ENCODE results near the gene ABCC3. TPM values are rescaled to one million over a fixed set of nuclear protein-coding genes. Genes with fewer than 3 reads are reported as not detected.

Gene ABCC3
- total and polyA plus RNA-seq, 2 of the 8 experiments (the other 6 are each of a cell fraction or from before 2014, with no cell fraction given) = 0.35 to 0.37 TPM

DNA sequence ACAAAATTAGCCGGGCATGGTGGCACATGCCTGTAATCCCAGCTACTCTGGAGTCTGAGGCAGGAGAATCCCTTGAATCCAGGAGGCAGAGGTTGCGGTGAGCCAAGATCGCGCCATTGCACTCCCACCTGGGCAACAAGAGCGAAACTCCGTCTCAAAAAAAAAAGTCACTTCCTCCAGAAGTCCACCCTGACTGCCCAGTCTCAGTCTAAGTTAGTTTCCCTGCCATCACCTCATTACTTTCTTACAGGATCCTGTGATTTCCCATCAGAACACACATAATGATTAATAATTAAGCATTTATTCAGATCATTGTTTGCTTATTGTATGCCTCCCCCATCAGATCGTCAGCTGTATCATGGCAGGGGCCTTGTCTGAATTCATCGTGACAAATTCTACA is 31.6 kb downstream of the ABCC3 start:
- Histone ChIP-seq H2BK20ac (ENCODE audit: low read length) (no peak overlapping the region), H3K79me2 (ENCODE audit: control insufficient read depth in 1 of 2, insufficient read depth in 2 of 2, low read length in 2 of 2) (no peaks in the 10 kb centered on the region), H4K5ac (ENCODE audit: insufficient read length, low read depth, low read length) (no peak overlapping the region), H2AK5ac (ENCODE audit: low read depth, low read length) (no peak overlapping the region), H4K8ac (ENCODE audit: extremely low read depth, insufficient read depth, low read length) (no peak overlapping the region), H3K23ac (ENCODE audit: insufficient read length) (no peak overlapping the region), H3K9ac (replicated peaks in 1 of 4; ENCODE audit: extremely low read depth in 1 of 4, low read depth in 3 of 4, low read length in 3 of 4) (no peak overlapping the region), H3K4ac (replicated peaks; ENCODE audit: insufficient read length, low read depth, low read length) (no peak overlapping the region), H2BK12ac (ENCODE audit: low read depth, low read length) (no peak overlapping the region), H2BK15ac (ENCODE audit: low read length) (no peak overlapping the region), H3K56ac (replicated peaks; ENCODE audit: insufficient read length, low read depth, low read length) (no peak overlapping the region), H3K9me3 (ENCODE audit: insufficient read depth in 2 of 2, low read depth in 1 of 2, low read length in 1 of 2) (no peaks in the 10 kb centered on the region), H2BK5ac (ENCODE audit: low read depth, low read length) (no peak overlapping the region), H3K23me2 (ENCODE audit: low read depth, low read length) (no peaks in the 10 kb centered on the region), H3K36me3 (ENCODE audit: control insufficient read depth in 2 of 4, insufficient read depth in 4 of 4, low read length in 3 of 4) (no peaks in the 10 kb centered on the region), H3K4me2 (ENCODE audit: insufficient read depth in 1 of 2, low read depth in 2 of 2, low read length in 2 of 2) (no peak overlapping the region), H3K27me3 (replicated peaks in 1 of 4; ENCODE audit: control insufficient read depth in 3 of 4, extremely low read depth in 1 of 4, insufficient read depth in 3 of 4, low read length in 3 of 4) (no peaks in the 10 kb centered on the region), H2AFZ (ENCODE audit: low read length) (no peak overlapping the region), H2BK120ac (replicated peaks; ENCODE audit: low read depth, low read length) (no peak overlapping the region), H3K14ac (ENCODE audit: insufficient read length) (no peak overlapping the region), H3K4me1 (replicated peaks in 1 of 4; ENCODE audit: control insufficient read depth in 3 of 4, insufficient read depth in 4 of 4, low read length in 3 of 4) (peaks cover 4 to 16% (median 10%) of the 10 kb centered on the region in 4 experiments), H3K27ac (ENCODE audit: low read depth, low read length) (no peak overlapping the region), H4K91ac (replicated peaks; ENCODE audit: insufficient read length, low read length) (no peak overlapping the region), H3K18ac (ENCODE audit: extremely low read depth, low read length) (no peak overlapping the region), H4K20me1 (replicated peaks in 1 of 2; ENCODE audit: control insufficient read depth in 1 of 2, insufficient read depth in 2 of 2, low read length in 2 of 2) (no peaks in the 10 kb centered on the region), H3K79me1 (ENCODE audit: low read depth, low read length) (no peaks in the 10 kb centered on the region), H3K4me3 (ENCODE audit: extremely low read depth in 1 of 4, insufficient read depth in 2 of 4, low read depth in 3 of 4, low read length in 4 of 4) (no peak overlapping the region)
- ChIA-PET POLR2A (ENCODE audit: partially characterized antibody) (no interaction called here), CTCF (ENCODE audit: partially characterized antibody) (interaction anchor here (0.6 to 10.0 kb wide), 10 partner anchors 12 to 126 kb away, joined by 3 to 96 read pairs (median 4); no protein-coding TSS in a partner anchor)
- no peak for FAIRE-seq
- no peak for TF ChIP-seq HDAC2 (IDR thresholded peaks at IDR 0.05; ENCODE audit: borderline replicate concordance in 1 of 2, low read depth in 2 of 2, low read length in 2 of 2)
- no peak for TF ChIP-seq BACH1 (IDR thresholded peaks at IDR 0.05; ENCODE audit: low read length)
- no peak for TF ChIP-seq SRF (IDR thresholded peaks at IDR 0.05; ENCODE audit: low read depth, low read length)
- TF ChIP-seq, protein P1, sequence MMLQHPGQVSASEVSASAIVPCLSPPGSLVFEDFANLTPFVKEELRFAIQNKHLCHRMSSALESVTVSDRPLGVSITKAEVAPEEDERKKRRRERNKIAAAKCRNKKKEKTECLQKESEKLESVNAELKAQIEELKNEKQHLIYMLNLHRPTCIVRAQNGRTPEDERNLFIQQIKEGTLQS (IDR thresholded peaks at IDR 0.05; ENCODE audit: insufficient read depth, low read depth, low read length) = no peak
- no peak for TF ChIP-seq TAF7 (optimal IDR thresholded peaks at IDR 0.05; ENCODE audit: borderline replicate concordance, low read depth, low read length)
- no peak for TF ChIP-seq CHD2 (IDR thresholded peaks at IDR 0.05; ENCODE audit: low read length)
- no peak for TF ChIP-seq SIX5 (IDR thresholded peaks at IDR 0.05; ENCODE audit: low read depth, low read length)
- TF ChIP-seq, protein P2, sequence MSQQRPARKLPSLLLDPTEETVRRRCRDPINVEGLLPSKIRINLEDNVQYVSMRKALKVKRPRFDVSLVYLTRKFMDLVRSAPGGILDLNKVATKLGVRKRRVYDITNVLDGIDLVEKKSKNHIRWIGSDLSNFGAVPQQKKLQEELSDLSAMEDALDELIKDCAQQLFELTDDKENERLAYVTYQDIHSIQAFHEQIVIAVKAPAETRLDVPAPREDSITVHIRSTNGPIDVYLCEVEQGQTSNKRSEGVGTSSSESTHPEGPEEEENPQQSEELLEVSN (IDR thresholded peaks at IDR 0.05) = no peak
- no peak for DNase-seq (ENCODE audit: low read depth in 1 of 2, low spot score in 2 of 2)
- WGBS, 2 experiments (ENCODE audit: extremely low coverage in 1 of 2, insufficient coverage in 1 of 2, insufficient read length in 1 of 2, insufficient replicate concordance in 2 of 2, low coverage in 1 of 2, low lambda C conversion rate in 2 of 2, missing lambda C conversion rate in 1 of 2) = 95% methylated on average over 8 of the region's 8 CpGs; no CpG with 5 or more reads in 1 of the 2 experiments

Measured in H1 (cell line).